ENCODE results near the gene NLRP5. TPM values are rescaled to one million over a fixed set of nuclear protein-coding genes. Genes with fewer than 3 reads are reported as not detected.

NLRP5 gene
- total RNA-seq, 1 donor from 2014 or later: not detected

- ATAC-seq: peak; percentile 89
- peak; percentile 97 for DNase-seq (ENCODE audit: low spot score)
Observed at GRCh38 chr19:56071151-56071550, 84.6 kb downstream of the NLRP5 start.

GRCh38 chr19:56076498-56076897, 89.9 kb downstream of the NLRP5 start:
- peak; percentile 65 for DNase-seq (ENCODE audit: low spot score)
- peak; percentile 82 for ATAC-seq

- no peak for ATAC-seq
- no peak for DNase-seq (ENCODE audit: low spot score)
Observed at GRCh38 chr19:56079609-56080008, 93.0 kb downstream of the NLRP5 start.

GRCh38 chr19:56080669-56081401, 94.3 kb downstream of the NLRP5 start:
- ATAC-seq (peak; percentile 82), DNase-seq (ENCODE audit: low spot score) (peak; percentile 75)

GRCh38 chr19:56083668-56084067, 97.1 kb downstream of the NLRP5 start:
- ATAC-seq (no peak), DNase-seq (ENCODE audit: low spot score) (no peak)

- DNase-seq (ENCODE audit: low spot score) (no peak), ATAC-seq (no peak)
Observed at GRCh38 chr19:56084835-56085536, 98.4 kb downstream of the NLRP5 start.

GRCh38 chr19:56085571-56086275, 99.1 kb downstream of the NLRP5 start:
- ATAC-seq: peak; percentile 18

GRCh38 chr19:56086671-56087430, 100.3 kb downstream of the NLRP5 start:
- no peak for DNase-seq (ENCODE audit: low spot score)
- no peak for ATAC-seq

More at GRCh38 chr19:56085571-56086275, 99.1 kb downstream of the NLRP5 start:
- DNase-seq (ENCODE audit: low spot score): no peak

- ATAC-seq: no peak
- DNase-seq (ENCODE audit: low spot score): no peak
Observed at GRCh38 chr19:56087647-56088496, 101.3 kb downstream of the NLRP5 start.

GRCh38 chr19:56088497-56089215, 102.1 kb downstream of the NLRP5 start:
- no peak for ATAC-seq
- no peak for DNase-seq (ENCODE audit: low spot score)

GRCh38 chr19:56089344-56089743, 102.8 kb downstream of the NLRP5 start:
- ATAC-seq (no peak), DNase-seq (ENCODE audit: low spot score) (no peak)

- ATAC-seq (no peak), DNase-seq (ENCODE audit: low spot score) (no peak)
Observed at GRCh38 chr19:56091066-56091490, 104.5 kb downstream of the NLRP5 start.

GRCh38 chr19:56091751-56092546, 105.4 kb downstream of the NLRP5 start:
- DNase-seq (ENCODE audit: low spot score): no peak

GRCh38 chr19:56092685-56093631, 106.4 kb downstream of the NLRP5 start:
- ATAC-seq: no peak
- DNase-seq (ENCODE audit: low spot score): no peak

More at GRCh38 chr19:56091751-56092546, 105.4 kb downstream of the NLRP5 start:
- ATAC-seq: no peak

GRCh38 chr19:56094449-56094848, 107.9 kb downstream of the NLRP5 start:
- DNase-seq (ENCODE audit: low spot score): no peak
- ATAC-seq: no peak

- no peak for DNase-seq (ENCODE audit: low spot score)
- peak; percentile 12 for ATAC-seq
Observed at GRCh38 chr19:56096665-56097064, 110.1 kb downstream of the NLRP5 start.

GRCh38 chr19:56097306-56097705, 110.7 kb downstream of the NLRP5 start:
- DNase-seq (ENCODE audit: low spot score): no peak
- peak; percentile 36 for ATAC-seq
